BLaER1 (cell line): ENCODE data around the gene CD2.

Experiments used
- H3K27ac ChIP-seq: shearing (Covaris generic); formaldehyde crosslinking; 2 replicates; pipeline ENCODE4 v1.8.1; 2022
- H3K27me3 ChIP-seq: shearing (Covaris generic); formaldehyde crosslinking; 2 replicates; pipeline ENCODE4 v1.8.1; 2022
- H3K36me3 ChIP-seq: shearing (Covaris generic); formaldehyde crosslinking; 2 replicates; pipeline ENCODE4 v1.8.1; 2022
- H3K4me1 ChIP-seq: shearing (Covaris generic); formaldehyde crosslinking; 2 replicates; pipeline ENCODE4 v1.8.1; 2022
- H3K4me2 ChIP-seq: shearing (Covaris generic); formaldehyde crosslinking; 2 replicates; pipeline ENCODE4 v1.8.1; 2022
- H3K4me3 ChIP-seq: shearing (Covaris generic); formaldehyde crosslinking; 2 replicates; pipeline ENCODE4 v1.8.1; 2022
- H3K9ac ChIP-seq: shearing (Covaris generic); formaldehyde crosslinking; 2 replicates; pipeline ENCODE4 v1.8.1; 2022
- H3K9me3 ChIP-seq: shearing (Covaris generic); formaldehyde crosslinking; 2 replicates; pipeline ENCODE4 v1.8.1; 2022
- H4K20me1 ChIP-seq: shearing (Covaris generic); formaldehyde crosslinking; 2 replicates; pipeline ENCODE4 v1.8.1; 2022
- Cebpa-rat ChIP-seq: shearing (Covaris generic); IDR thresholded peaks from 2 replicates; pipeline ENCODE4 v1.8.1; 2022

Gene CD2

DNA sequence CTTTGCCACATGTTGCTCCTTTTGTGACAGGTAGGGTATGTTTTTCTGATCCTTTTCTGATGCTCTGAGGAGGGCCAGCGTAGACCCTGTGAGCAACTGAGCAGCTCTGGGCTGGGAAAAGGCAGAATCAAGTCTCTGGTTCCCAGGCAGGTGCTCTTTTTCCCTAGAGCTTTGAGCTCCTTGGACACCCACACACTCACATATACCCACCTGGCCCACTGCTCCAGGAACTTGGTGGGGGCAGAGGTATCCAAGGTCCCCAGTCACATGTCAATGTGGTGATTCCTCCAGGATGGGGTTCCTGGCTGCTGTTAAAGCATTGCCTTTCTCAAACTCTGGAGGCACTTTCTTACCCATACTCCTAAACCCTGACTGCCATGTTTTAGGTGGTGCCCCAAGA, 5.4 kb downstream of the CD2 start:
- H3K36me3 ChIP-seq: no peaks in the 10 kb centered on the region
- no peaks in the 10 kb centered on the region for H3K9me3 ChIP-seq
- H3K27me3 ChIP-seq: no peaks in the 10 kb centered on the region
- H3K4me3 ChIP-seq: no peak overlapping the region
- H4K20me1 ChIP-seq: no peaks in the 10 kb centered on the region
- no peak overlapping the region for H3K4me2 ChIP-seq
- H3K9ac ChIP-seq: no peak overlapping the region
- no peak for TF ChIP-seq Cebpa-rat
- no peaks in the 10 kb centered on the region for H3K4me1 ChIP-seq
- no peak overlapping the region for H3K27ac ChIP-seq

GRCh38 chr1:116760487-116760886, 6.3 kb downstream of the CD2 start:
- no peaks in the 10 kb centered on the region; the same call in 1 of the 2 replicates for H3K36me3 ChIP-seq
- peaks cover 6% of the 10 kb centered on the region; the same call in 1 of the 2 replicates for H3K9me3 ChIP-seq
- no peaks in the 10 kb centered on the region for H3K27me3 ChIP-seq
- H3K9ac ChIP-seq: no peak overlapping the region
- H3K4me1 ChIP-seq: no peaks in the 10 kb centered on the region
- H4K20me1 ChIP-seq: no peaks in the 10 kb centered on the region
- no peak overlapping the region for H3K27ac ChIP-seq
- no peak overlapping the region for H3K4me2 ChIP-seq
- no peak for TF ChIP-seq Cebpa-rat
- no peak overlapping the region for H3K4me3 ChIP-seq

- Histone ChIP-seq H3K9me3 (peaks cover 13% of the 10 kb centered on the region), H3K27ac (no peak overlapping the region), H3K9ac (no peak overlapping the region), H3K4me3 (no peak overlapping the region), H4K20me1 (no peaks in the 10 kb centered on the region), H3K4me2 (no peak overlapping the region), H3K27me3 (no peaks in the 10 kb centered on the region), H3K36me3 (no peaks in the 10 kb centered on the region; the same call in 1 of the 2 replicates), H3K4me1 (no peaks in the 10 kb centered on the region)
- no peak for TF ChIP-seq Cebpa-rat
Measured at GRCh38 chr1:116760996-116761665, 6.9 kb downstream of the CD2 start.

DNA sequence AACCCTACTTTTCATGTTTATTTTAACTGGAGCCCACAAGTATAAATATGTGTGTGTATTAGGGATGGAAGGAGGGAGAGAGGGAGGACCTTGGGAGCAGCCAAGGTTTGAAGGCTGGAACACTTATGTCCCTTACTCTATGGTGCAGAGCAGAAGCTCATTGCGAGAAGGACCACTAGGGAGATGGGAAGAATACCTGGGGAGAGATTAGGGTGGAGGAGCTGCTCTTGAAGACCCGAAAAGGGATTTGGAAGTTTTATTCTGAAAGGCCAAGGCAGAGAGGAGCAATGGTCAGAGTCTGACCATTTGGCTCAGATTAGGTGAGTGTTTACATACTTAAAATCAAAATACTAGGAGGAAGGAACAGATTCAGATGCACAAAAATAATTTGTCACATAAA, 8.1 kb downstream of the CD2 start:
- Histone ChIP-seq H3K36me3 (no peaks in the 10 kb centered on the region; the same call in 1 of the 2 replicates), H3K4me2 (no peak overlapping the region), H3K4me3 (no peak overlapping the region), H3K27me3 (no peaks in the 10 kb centered on the region), H3K27ac (no peak overlapping the region), H3K9ac (no peak overlapping the region), H3K9me3 (peaks cover 21% of the 10 kb centered on the region), H3K4me1 (peaks cover 7% of the 10 kb centered on the region), H4K20me1 (no peaks in the 10 kb centered on the region)
- no peak for TF ChIP-seq Cebpa-rat

- no peaks in the 10 kb centered on the region; the same call in 1 of the 2 replicates for H3K36me3 ChIP-seq
- no peak for TF ChIP-seq Cebpa-rat
- no peak overlapping the region for H3K4me3 ChIP-seq
Measured at GRCh38 chr1:116762781-116763115, 8.5 kb downstream of the CD2 start.

DNA sequence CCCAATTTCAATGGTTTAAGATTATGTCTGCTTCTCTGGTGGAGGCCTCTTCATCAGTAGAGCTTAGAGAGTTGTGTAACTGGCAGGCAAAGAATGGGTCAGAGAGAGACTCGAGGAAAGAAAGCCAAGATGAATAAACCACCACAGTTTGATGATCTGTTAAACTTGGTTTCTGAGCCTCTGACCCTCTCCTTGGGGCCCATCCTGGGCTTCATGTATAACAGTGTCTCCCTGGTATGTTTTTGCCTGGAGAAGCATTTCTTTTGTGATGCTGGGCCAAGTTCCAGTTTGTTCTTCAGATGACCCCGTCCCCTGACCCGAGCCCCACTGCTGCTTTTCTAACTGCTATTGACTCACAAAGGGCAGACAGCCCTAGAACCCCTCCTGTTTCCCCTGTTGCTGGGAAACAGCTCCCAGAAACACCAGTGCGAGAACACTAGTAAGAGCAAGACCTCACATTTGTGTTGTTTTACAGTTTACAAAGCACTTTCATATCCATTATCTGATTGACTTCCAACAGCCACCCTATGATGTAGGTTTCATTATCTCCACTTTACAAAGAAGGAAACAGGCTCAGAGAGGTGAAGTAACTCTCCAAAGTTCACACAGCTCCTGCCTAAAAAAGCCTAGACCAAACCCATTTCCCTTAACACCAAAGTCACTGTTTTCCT, 9.0 kb downstream of the CD2 start:
- H4K20me1 ChIP-seq: no peaks in the 10 kb centered on the region
- H3K4me1 ChIP-seq: peaks cover 16% of the 10 kb centered on the region
- H3K9me3 ChIP-seq: peaks cover 21% of the 10 kb centered on the region
- H3K9ac ChIP-seq: no peak overlapping the region
- no peaks in the 10 kb centered on the region; the same call in 1 of the 2 replicates for H3K36me3 ChIP-seq
- no peak overlapping the region for H3K27ac ChIP-seq
- TF ChIP-seq Cebpa-rat: no peak
- no peak overlapping the region for H3K4me3 ChIP-seq
- no peaks in the 10 kb centered on the region for H3K27me3 ChIP-seq
- no peak overlapping the region for H3K4me2 ChIP-seq

More at GRCh38 chr1:116762781-116763115, 8.5 kb downstream of the CD2 start:
- Histone ChIP-seq H3K9ac (no peak overlapping the region), H3K4me2 (no peak overlapping the region), H3K4me1 (peaks cover 11% of the 10 kb centered on the region), H3K9me3 (peaks cover 21% of the 10 kb centered on the region), H3K27me3 (no peaks in the 10 kb centered on the region), H4K20me1 (no peaks in the 10 kb centered on the region), H3K27ac (no peak overlapping the region)

DNA sequence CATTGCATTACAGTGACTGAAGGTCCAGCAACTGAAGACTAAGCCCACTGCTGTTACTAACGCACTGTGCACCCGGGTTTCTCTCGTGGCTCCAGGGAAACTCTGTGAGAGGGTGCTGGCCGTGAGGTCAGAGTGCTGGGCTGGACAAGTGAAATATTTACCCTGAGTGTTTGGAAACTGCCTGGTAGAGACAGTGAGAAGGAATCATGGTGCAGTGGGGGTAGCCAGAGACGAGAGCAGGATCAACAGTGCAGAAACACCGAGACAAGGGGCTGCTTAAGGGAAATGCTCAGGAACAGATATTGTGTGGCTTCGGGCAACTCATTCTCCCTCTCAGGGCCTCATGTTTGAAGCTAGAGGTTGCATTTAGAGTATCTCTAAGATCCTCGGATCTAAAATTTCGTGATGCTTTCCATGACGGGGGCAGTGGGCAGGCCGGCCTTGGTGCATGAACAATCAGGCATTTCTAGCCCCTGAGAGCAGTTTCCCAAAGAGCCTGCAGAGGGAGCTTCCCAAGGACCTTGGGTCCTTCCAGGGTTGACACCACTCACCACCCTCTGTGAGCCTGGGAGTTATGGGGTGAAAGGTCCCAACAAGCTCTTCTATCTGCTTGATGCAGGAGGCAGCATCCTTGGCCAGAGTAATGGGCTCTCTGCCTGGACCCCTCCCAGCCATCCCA, 9.7 kb downstream of the CD2 start:
- no peak overlapping the region for H3K27ac ChIP-seq
- H4K20me1 ChIP-seq: no peaks in the 10 kb centered on the region
- H3K4me2 ChIP-seq: no peak overlapping the region
- H3K36me3 ChIP-seq: no peaks in the 10 kb centered on the region; the same call in 1 of the 2 replicates
- H3K9me3 ChIP-seq: peaks cover 21% of the 10 kb centered on the region
- TF ChIP-seq Cebpa-rat: no peak
- no peak overlapping the region for H3K9ac ChIP-seq
- H3K27me3 ChIP-seq: no peaks in the 10 kb centered on the region
- H3K4me1 ChIP-seq: peaks cover 23% of the 10 kb centered on the region
- H3K4me3 ChIP-seq: no peak overlapping the region

GRCh38 chr1:116764466-116764898, 10.3 kb downstream of the CD2 start:
- no peak overlapping the region for H3K4me2 ChIP-seq

DNA sequence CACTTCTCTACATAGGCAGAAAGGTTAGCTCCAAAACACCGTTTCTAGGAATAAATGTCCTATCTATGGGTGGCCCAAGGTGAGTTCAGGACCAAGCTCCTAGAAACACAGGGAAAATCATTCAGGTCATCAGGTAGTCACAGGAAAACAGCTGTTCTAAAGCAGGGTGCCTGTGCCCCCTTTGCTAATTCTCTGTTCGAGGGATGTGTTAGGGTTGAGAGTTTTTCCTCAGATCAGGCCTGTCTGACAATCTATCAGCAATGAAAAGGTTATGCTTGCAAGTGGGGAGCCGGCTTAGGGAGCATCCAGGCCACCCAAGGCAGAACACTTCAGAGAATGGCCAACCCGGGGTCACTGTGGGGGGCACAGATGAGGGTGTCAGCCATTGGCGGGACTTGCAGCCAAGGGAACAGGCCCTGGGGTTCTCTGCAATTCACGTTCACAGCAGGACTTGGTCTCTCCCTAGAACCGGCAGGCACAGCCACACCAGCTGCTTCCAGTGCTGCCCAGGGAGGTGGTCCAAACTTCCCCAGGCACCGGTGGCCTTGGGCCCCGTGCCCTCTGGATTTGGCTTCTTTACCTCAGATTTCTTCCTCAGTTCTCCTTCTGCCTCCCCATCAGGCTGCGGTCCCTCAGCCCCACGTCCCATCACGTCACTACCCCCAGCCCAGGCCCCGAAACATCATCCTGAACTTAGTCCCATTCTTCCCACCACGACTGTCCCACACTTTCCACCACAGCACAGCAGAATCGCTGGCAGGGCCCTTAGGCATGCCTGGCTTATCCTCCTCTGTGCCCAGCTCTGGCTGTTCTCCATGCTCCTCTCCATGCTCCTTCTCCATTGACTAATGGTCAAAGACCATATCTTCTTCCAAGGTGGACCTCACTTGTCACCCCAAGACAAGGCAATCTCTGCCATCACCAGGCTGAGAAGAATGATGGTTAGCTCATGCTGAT, 11.0 kb downstream of the CD2 start:
- TF ChIP-seq Cebpa-rat: no peak
- peaks cover 21% of the 10 kb centered on the region for H3K9me3 ChIP-seq
- H3K36me3 ChIP-seq: no peaks in the 10 kb centered on the region; the same call in 1 of the 2 replicates
- no peak overlapping the region for H3K4me3 ChIP-seq
- H4K20me1 ChIP-seq: no peaks in the 10 kb centered on the region
- H3K4me1 ChIP-seq: peaks cover 36% of the 10 kb centered on the region
- no peak overlapping the region for H3K4me2 ChIP-seq
- no peaks in the 10 kb centered on the region for H3K27me3 ChIP-seq
- no peak overlapping the region for H3K9ac ChIP-seq
- no peak overlapping the region for H3K27ac ChIP-seq

More at GRCh38 chr1:116764466-116764898, 10.3 kb downstream of the CD2 start:
- Histone ChIP-seq H3K4me1 (peaks cover 29% of the 10 kb centered on the region), H3K36me3 (no peaks in the 10 kb centered on the region; the same call in 1 of the 2 replicates), H3K27ac (no peak overlapping the region), H3K9ac (no peak overlapping the region), H4K20me1 (no peaks in the 10 kb centered on the region), H3K4me3 (no peak overlapping the region), H3K9me3 (peaks cover 21% of the 10 kb centered on the region), H3K27me3 (no peaks in the 10 kb centered on the region)
- TF ChIP-seq Cebpa-rat: no peak
